WTC11 (cell line): ENCODE results near the gene HOXD8. TPM values are rescaled to one million over a fixed set of nuclear protein-coding genes. Genes with fewer than 3 reads are reported as not detected.

ENCODE experiments used
- ATAC-seq: fragments of 200-7000 bp; cut with Tn5 transposase; 2 replicates; pipeline ENCODE4 v1.10.0; 2021; ENCODE audit warnings: mild to moderate bottlenecking, moderate library complexity
- CTCF ChIA-PET: fragments of 300-600 bp; sonication (Branson Sonifier 250); formaldehyde crosslinking; loops from one replicate; lab custom pipeline; 2021; ENCODE audit warnings: antibody characterized with exemption; lab: Charles Lee
- POLR2A ChIA-PET: fragments of 350-600 bp; sonication (Branson Sonifier 250); formaldehyde crosslinking; loops from one replicate; lab custom pipeline; 2021; ENCODE audit warnings: antibody characterized with exemption; lab: Charles Lee
- DNase-seq: peaks from one replicate; pipeline ENCODE4 v3.0.0; 2021; ENCODE audit warnings: low spot score
- H3K27ac Mint-ChIP-seq: 2 replicates; pipeline ENCODE4 v1.8.0; 2021; ENCODE audit warnings: mixed read lengths
- H3K27me3 Mint-ChIP-seq: 2 replicates; pipeline ENCODE4 v1.8.0; 2021; ENCODE audit warnings: low read depth, mild to moderate bottlenecking, moderate library complexity, mixed read lengths
- H3K36me3 Mint-ChIP-seq: 2 replicates; pipeline ENCODE4 v1.8.0; 2021; ENCODE audit warnings: mixed read lengths
- H3K4me1 Mint-ChIP-seq: 2 replicates; pipeline ENCODE4 v1.8.0; 2022; ENCODE audit warnings: mixed read lengths
- H3K4me3 Mint-ChIP-seq: 2 replicates; pipeline ENCODE4 v1.8.0; 2021; ENCODE audit warnings: mild to moderate bottlenecking, moderate library complexity, mixed read lengths
- H3K9me3 Mint-ChIP-seq: 2 replicates; pipeline ENCODE4 v1.8.0; 2021; ENCODE audit warnings: mixed read lengths
- GABPB1 ChIP-seq: sonication (generic); formaldehyde crosslinking; IDR thresholded peaks from 2 replicates; pipeline ENCODE4 v1.8.1; 2023; ENCODE audit warnings: mild to moderate bottlenecking, missing genetic modification reagents
- JUN ChIP-seq: sonication (generic); formaldehyde crosslinking; IDR thresholded peaks from 2 replicates; pipeline ENCODE4 v1.8.0; 2023; ENCODE audit warnings: mild to moderate bottlenecking, missing genetic modification reagents
- MXD4 ChIP-seq: fragments of 250-450 bp; sonication (Bioruptor Pico); IDR thresholded peaks from 2 replicates; pipeline ENCODE4 v1.8.0; 2021; ENCODE audit warnings: mild to moderate bottlenecking, moderate library complexity, borderline replicate concordance
- NR3C1 ChIP-seq: sonication (generic); formaldehyde crosslinking; conservative IDR thresholded peaks from 2 replicates; pipeline ENCODE4 v1.8.1; 2023; ENCODE audit warnings: low read depth, mild to moderate bottlenecking, missing genetic modification reagents
- OVOL2 ChIP-seq: fragments of 250-450 bp; sonication (Bioruptor Pico); IDR thresholded peaks from 2 replicates; pipeline ENCODE4 v1.9.0; 2021; ENCODE audit warnings: mild to moderate bottlenecking, borderline replicate concordance
- ZNF121 ChIP-seq: sonication (generic); formaldehyde crosslinking; IDR thresholded peaks from 2 replicates; pipeline ENCODE4 v1.8.0; 2023; ENCODE audit warnings: missing genetic modification reagents
- ZNF138 ChIP-seq: sonication (generic); formaldehyde crosslinking; conservative IDR thresholded peaks from 2 replicates; pipeline ENCODE4 v1.8.1; 2022; ENCODE audit warnings: mild to moderate bottlenecking, moderate library complexity, missing genetic modification reagents
- ZNF263 ChIP-seq: sonication (generic); formaldehyde crosslinking; IDR thresholded peaks from 2 replicates; pipeline ENCODE4 v1.8.1; 2022; ENCODE audit warnings: low read depth, mild to moderate bottlenecking, moderate library complexity, missing genetic modification reagents
- ZNF423 ChIP-seq: fragments of 250-450 bp; sonication (Bioruptor Pico); IDR thresholded peaks from 2 replicates; pipeline ENCODE4 v2.1.2; 2022; ENCODE audit warnings: mild to moderate bottlenecking, moderate library complexity
- total RNA-seq: library from RNA; stranded (reverse); gene quantifications from 3 replicates; pipeline ENCODE4 v1.2.3, GENCODE V29; 2021
- TF ChIP-seq, protein P1 (sequence below): sonication (generic); formaldehyde crosslinking; IDR thresholded peaks from 2 replicates; pipeline ENCODE4 v1.8.0; 2023; ENCODE audit warnings: mild to moderate bottlenecking, missing genetic modification reagents
- TF ChIP-seq, protein P2 (sequence below): fragments of 250-450 bp; sonication (Bioruptor Pico); IDR thresholded peaks from 2 replicates; pipeline ENCODE4 v1.9.0; 2021; ENCODE audit warnings: mild to moderate bottlenecking
- TF ChIP-seq, protein P3 (sequence below): sonication (generic); formaldehyde crosslinking; IDR thresholded peaks from 2 replicates; pipeline ENCODE4 v1.8.1; 2023; ENCODE audit warnings: mild to moderate bottlenecking, missing genetic modification reagents, moderate library complexity
- TF ChIP-seq, protein P4 (sequence below): sonication (generic); formaldehyde crosslinking; conservative IDR thresholded peaks from 2 replicates; pipeline ENCODE4 v1.8.1; 2022; ENCODE audit warnings: mild to moderate bottlenecking, missing genetic modification reagents
- TF ChIP-seq, protein P5 (sequence below): sonication (generic); formaldehyde crosslinking; IDR thresholded peaks from 2 replicates; pipeline ENCODE4 v1.8.1; 2022; ENCODE audit warnings: mild to moderate bottlenecking, moderate library complexity, missing genetic modification reagents
- TF ChIP-seq, protein P6 (sequence below): sonication (generic); formaldehyde crosslinking; IDR thresholded peaks from 2 replicates; pipeline ENCODE4 v1.8.0; 2022; ENCODE audit warnings: mild to moderate bottlenecking, missing genetic modification reagents
- TF ChIP-seq, protein P7 (sequence below): fragments of 200-600 bp; IDR thresholded peaks from 2 replicates; pipeline ENCODE4 v1.8.0; 2022; ENCODE audit warnings: antibody characterized with exemption
- TF ChIP-seq, protein P8 (sequence below): sonication (generic); formaldehyde crosslinking; IDR thresholded peaks from 2 replicates; pipeline ENCODE4 v1.8.0; 2022; ENCODE audit warnings: missing genetic modification reagents

The HOXD8 gene
- total RNA-seq, 1 experiment from 2014 or later = not detected

DNA sequence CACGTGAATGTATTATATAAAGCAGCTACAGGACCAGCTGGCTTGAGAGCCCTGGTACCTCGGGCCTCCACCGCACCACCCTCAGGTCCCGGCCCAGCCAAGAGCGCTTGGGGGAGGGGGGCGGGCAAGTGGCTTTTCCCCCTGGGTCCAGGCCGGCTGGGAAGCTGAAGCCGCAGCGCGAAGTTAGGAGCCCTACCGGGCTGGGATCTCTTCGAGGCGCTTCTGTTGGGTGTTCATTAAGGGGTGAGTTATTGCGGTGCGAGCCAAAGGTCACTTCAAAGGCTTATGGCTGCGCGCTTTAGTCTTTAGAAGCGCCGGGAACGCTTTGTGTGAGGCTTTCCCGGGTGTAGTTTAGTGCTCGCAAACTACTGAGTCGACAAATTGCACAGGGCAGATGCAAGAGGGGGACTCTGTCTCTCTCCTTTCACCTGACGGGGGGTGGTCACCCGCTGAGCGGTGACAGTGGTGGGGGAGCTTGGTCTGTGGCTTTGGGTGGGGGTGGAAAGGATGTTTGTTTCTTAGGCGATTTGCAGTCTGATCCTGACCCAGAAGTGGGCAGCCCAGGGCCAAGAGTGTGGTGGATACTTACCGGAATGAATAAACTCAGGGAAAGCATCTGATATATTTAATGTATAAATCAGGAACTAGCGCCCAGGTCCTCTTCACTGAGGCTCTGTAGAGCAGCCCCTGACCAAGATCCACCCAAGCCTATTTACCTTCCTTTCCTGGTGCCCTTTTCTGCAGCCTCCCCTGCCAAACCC lies 33.6 kb downstream of the HOXD8 start (continued):
- TF ChIP-seq, protein P1, sequence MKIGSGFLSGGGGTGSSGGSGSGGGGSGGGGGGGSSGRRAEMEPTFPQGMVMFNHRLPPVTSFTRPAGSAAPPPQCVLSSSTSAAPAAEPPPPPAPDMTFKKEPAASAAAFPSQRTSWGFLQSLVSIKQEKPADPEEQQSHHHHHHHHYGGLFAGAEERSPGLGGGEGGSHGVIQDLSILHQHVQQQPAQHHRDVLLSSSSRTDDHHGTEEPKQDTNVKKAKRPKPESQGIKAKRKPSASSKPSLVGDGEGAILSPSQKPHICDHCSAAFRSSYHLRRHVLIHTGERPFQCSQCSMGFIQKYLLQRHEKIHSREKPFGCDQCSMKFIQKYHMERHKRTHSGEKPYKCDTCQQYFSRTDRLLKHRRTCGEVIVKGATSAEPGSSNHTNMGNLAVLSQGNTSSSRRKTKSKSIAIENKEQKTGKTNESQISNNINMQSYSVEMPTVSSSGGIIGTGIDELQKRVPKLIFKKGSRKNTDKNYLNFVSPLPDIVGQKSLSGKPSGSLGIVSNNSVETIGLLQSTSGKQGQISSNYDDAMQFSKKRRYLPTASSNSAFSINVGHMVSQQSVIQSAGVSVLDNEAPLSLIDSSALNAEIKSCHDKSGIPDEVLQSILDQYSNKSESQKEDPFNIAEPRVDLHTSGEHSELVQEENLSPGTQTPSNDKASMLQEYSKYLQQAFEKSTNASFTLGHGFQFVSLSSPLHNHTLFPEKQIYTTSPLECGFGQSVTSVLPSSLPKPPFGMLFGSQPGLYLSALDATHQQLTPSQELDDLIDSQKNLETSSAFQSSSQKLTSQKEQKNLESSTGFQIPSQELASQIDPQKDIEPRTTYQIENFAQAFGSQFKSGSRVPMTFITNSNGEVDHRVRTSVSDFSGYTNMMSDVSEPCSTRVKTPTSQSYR (CRISPR knock-in tag) = no peak
- TF ChIP-seq ZNF138 (CRISPR knock-in tag) (no peak), GABPB1 (CRISPR knock-in tag) (no peak), NR3C1 (no peak), ZNF423 (CRISPR knock-in tag) (no peak), OVOL2 (CRISPR knock-in tag) (no peak)

DNA sequence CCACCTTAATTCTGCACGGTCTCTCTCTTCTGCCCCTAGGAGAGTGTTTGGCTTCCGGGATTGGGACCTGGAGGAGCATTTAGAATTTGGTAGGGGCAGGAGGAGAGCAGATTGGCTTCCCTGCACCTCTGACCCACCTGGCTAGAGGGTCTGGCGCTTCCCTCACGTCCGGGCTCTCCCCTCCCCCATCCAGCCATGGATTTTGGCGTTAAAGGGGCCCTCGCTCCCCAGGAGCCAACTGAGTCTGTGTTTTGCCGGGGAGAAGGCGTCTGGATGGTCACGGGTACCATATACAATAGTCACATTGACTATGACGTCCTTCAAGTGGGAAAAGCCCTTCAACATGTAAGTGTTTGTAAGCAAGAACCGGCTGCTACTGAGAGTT lies 34.2 kb downstream of the HOXD8 start:
- ATAC-seq = no peak
- Mint-ChIP-seq H3K9me3 (no peaks in the 10 kb centered on the region), H3K4me1 (peaks cover 26% of the 10 kb centered on the region), H3K4me3 (no peak overlapping the region), H3K36me3 (no peaks in the 10 kb centered on the region), H3K27me3 (peaks cover 100% of the 10 kb centered on the region), H3K27ac (no peak overlapping the region)
- CTCF ChIA-PET = interaction anchor here (1.0 to 2.4 kb wide), 2 partner anchors 15 to 23 kb away, joined by 4 to 7 read pairs; no protein-coding TSS in a partner anchor
- TF ChIP-seq NR3C1 (no peak), MXD4 (CRISPR knock-in tag) (no peak), GABPB1 (CRISPR knock-in tag) (no peak), JUN (CRISPR knock-in tag) (no peak), ZNF121 (CRISPR knock-in tag) (no peak), ZNF263 (CRISPR knock-in tag) (no peak)
- TF ChIP-seq, protein P2, sequence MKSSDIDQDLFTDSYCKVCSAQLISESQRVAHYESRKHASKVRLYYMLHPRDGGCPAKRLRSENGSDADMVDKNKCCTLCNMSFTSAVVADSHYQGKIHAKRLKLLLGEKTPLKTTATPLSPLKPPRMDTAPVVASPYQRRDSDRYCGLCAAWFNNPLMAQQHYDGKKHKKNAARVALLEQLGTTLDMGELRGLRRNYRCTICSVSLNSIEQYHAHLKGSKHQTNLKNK (CRISPR knock-in tag) = no peak
- TF ChIP-seq, protein P3, sequence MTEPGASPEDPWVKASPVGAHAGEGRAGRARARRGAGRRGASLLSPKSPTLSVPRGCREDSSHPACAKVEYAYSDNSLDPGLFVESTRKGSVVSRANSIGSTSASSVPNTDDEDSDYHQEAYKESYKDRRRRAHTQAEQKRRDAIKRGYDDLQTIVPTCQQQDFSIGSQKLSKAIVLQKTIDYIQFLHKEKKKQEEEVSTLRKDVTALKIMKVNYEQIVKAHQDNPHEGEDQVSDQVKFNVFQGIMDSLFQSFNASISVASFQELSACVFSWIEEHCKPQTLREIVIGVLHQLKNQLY (CRISPR knock-in tag) = no peak
- TF ChIP-seq, protein P4, sequence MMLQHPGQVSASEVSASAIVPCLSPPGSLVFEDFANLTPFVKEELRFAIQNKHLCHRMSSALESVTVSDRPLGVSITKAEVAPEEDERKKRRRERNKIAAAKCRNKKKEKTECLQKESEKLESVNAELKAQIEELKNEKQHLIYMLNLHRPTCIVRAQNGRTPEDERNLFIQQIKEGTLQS (CRISPR knock-in tag) = no peak
- TF ChIP-seq, protein P5, sequence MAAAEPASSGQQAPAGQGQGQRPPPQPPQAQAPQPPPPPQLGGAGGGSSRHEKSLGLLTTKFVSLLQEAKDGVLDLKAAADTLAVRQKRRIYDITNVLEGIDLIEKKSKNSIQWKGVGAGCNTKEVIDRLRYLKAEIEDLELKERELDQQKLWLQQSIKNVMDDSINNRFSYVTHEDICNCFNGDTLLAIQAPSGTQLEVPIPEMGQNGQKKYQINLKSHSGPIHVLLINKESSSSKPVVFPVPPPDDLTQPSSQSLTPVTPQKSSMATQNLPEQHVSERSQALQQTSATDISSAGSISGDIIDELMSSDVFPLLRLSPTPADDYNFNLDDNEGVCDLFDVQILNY (CRISPR knock-in tag) = no peak
- TF ChIP-seq, protein P6, sequence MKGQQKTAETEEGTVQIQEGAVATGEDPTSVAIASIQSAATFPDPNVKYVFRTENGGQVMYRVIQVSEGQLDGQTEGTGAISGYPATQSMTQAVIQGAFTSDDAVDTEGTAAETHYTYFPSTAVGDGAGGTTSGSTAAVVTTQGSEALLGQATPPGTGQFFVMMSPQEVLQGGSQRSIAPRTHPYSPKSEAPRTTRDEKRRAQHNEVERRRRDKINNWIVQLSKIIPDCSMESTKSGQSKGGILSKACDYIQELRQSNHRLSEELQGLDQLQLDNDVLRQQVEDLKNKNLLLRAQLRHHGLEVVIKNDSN (CRISPR knock-in tag) = no peak
- TF ChIP-seq, protein P7, sequence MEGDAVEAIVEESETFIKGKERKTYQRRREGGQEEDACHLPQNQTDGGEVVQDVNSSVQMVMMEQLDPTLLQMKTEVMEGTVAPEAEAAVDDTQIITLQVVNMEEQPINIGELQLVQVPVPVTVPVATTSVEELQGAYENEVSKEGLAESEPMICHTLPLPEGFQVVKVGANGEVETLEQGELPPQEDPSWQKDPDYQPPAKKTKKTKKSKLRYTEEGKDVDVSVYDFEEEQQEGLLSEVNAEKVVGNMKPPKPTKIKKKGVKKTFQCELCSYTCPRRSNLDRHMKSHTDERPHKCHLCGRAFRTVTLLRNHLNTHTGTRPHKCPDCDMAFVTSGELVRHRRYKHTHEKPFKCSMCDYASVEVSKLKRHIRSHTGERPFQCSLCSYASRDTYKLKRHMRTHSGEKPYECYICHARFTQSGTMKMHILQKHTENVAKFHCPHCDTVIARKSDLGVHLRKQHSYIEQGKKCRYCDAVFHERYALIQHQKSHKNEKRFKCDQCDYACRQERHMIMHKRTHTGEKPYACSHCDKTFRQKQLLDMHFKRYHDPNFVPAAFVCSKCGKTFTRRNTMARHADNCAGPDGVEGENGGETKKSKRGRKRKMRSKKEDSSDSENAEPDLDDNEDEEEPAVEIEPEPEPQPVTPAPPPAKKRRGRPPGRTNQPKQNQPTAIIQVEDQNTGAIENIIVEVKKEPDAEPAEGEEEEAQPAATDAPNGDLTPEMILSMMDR = no peak
- TF ChIP-seq, protein P8, sequence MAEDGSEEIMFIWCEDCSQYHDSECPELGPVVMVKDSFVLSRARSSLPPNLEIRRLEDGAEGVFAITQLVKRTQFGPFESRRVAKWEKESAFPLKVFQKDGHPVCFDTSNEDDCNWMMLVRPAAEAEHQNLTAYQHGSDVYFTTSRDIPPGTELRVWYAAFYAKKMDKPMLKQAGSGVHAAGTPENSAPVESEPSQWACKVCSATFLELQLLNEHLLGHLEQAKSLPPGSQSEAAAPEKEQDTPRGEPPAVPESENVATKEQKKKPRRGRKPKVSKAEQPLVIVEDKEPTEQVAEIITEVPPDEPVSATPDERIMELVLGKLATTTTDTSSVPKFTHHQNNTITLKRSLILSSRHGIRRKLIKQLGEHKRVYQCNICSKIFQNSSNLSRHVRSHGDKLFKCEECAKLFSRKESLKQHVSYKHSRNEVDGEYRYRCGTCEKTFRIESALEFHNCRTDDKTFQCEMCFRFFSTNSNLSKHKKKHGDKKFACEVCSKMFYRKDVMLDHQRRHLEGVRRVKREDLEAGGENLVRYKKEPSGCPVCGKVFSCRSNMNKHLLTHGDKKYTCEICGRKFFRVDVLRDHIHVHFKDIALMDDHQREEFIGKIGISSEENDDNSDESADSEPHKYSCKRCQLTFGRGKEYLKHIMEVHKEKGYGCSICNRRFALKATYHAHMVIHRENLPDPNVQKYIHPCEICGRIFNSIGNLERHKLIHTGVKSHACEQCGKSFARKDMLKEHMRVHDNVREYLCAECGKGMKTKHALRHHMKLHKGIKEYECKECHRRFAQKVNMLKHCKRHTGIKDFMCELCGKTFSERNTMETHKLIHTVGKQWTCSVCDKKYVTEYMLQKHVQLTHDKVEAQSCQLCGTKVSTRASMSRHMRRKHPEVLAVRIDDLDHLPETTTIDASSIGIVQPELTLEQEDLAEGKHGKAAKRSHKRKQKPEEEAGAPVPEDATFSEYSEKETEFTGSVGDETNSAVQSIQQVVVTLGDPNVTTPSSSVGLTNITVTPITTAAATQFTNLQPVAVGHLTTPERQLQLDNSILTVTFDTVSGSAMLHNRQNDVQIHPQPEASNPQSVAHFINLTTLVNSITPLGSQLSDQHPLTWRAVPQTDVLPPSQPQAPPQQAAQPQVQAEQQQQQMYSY (CRISPR knock-in tag) = no peak
- POLR2A ChIA-PET = no interaction called here
- no peak for DNase-seq
